ENCODE measurements around the gene FGFR3. TPM values are rescaled to one million over a fixed set of nuclear protein-coding genes. Genes with fewer than 3 reads are reported as not detected.

Gene FGFR3
- total and polyA plus RNA-seq, 2 of the 4 experiments (the other 2 are of a cell fraction) = 0.18 to 0.67 TPM

Other genes starting within 250 kb of the FGFR3 start
- 1.9 and 2.0 TPM in 2 replicates for gene FAM53A, start 109.0 kb upstream of the FGFR3 start, total RNA-seq (2012; rRNA removed)
- gene FAM53A, start 109.0 kb upstream of the FGFR3 start, polyA plus RNA-seq (2012; rRNA removed) = 3.1 and 4.4 TPM in 2 replicates
- 66.1 and 85.5 TPM in 2 replicates for gene SLBP, start 81.0 kb upstream of the FGFR3 start, total RNA-seq (2012; rRNA removed)
- 61.8 and 64.9 TPM in 2 replicates for gene SLBP, start 81.0 kb upstream of the FGFR3 start, polyA plus RNA-seq (2012; rRNA removed)
- 6.6 and 6.7 TPM in 2 replicates for gene TMEM129, start 72.0 kb upstream of the FGFR3 start, total RNA-seq (2012; rRNA removed)
- 26.6 and 30.6 TPM in 2 replicates for gene TMEM129, start 72.0 kb upstream of the FGFR3 start, polyA plus RNA-seq (2012; rRNA removed)
- gene TACC3, start 71.8 kb upstream of the FGFR3 start, total RNA-seq (2012; rRNA removed) = 15.0 and 15.1 TPM in 2 replicates
- gene TACC3, start 71.8 kb upstream of the FGFR3 start, polyA plus RNA-seq (2012; rRNA removed) = 49.7 and 49.8 TPM in 2 replicates
- 49.3 and 68.0 TPM in 2 replicates for gene LETM1, start 62.9 kb downstream of the FGFR3 start, total RNA-seq (2012; rRNA removed)
- 25.0 and 28.2 TPM in 2 replicates for gene LETM1, start 62.9 kb downstream of the FGFR3 start, polyA plus RNA-seq (2012; rRNA removed)
- gene NSD2, start 78.1 kb downstream of the FGFR3 start, total RNA-seq (2012; rRNA removed) = 62.2 and 68.1 TPM in 2 replicates
- gene NSD2, start 78.1 kb downstream of the FGFR3 start, polyA plus RNA-seq (2012; rRNA removed) = 29.4 and 35.9 TPM in 2 replicates
- gene NELFA, start 215.7 kb downstream of the FGFR3 start, total RNA-seq (2012; rRNA removed) = 4.3 and 5.8 TPM in 2 replicates
- 21.9 and 23.4 TPM in 2 replicates for gene NELFA, start 215.7 kb downstream of the FGFR3 start, polyA plus RNA-seq (2012; rRNA removed)